IPS-18a (cell line): ENCODE results near the gene SCARB2.

Experiments
- H3K27ac ChIP-seq: one replicate; pipeline ENCODE4 v1.5.1; 2013; ENCODE audit warnings: low read length
- H3K27me3 ChIP-seq: one replicate; pipeline ENCODE4 v1.6.1; 2013; ENCODE audit warnings: mild to moderate bottlenecking, low read length; ENCODE audit not compliant: control insufficient read depth, insufficient read depth
- H3K36me3 ChIP-seq: one replicate; pipeline ENCODE4 v1.6.1; 2013; ENCODE audit warnings: low read depth, low read length; ENCODE audit not compliant: control insufficient read depth
- H3K4me1 ChIP-seq: one replicate; pipeline ENCODE4 v1.6.1; 2013; ENCODE audit warnings: low read depth, low read length; ENCODE audit not compliant: control insufficient read depth
- H3K4me3 ChIP-seq: one replicate; pipeline ENCODE4 v1.5.1; 2013; ENCODE audit warnings: low read length
- H3K9ac ChIP-seq: one replicate; pipeline ENCODE4 v1.6.1; 2013; ENCODE audit warnings: mild to moderate bottlenecking, low read length, moderate library complexity
- H3K9me3 ChIP-seq: one replicate; pipeline ENCODE4 v1.6.1; 2013; ENCODE audit warnings: low read depth, low read length; ENCODE audit not compliant: control insufficient read depth

Gene SCARB2

GRCh38 chr4:76213415-76214176 lies at the start of gene SCARB2:
Gene SCARB2 (minus strand): TSS chr4:76213824. CDS start chr4:76213543, 281 bp downstream.
- Histone ChIP-seq H3K9me3 (no peaks in the 10 kb centered on the region), H3K27ac (peak within 1 kb of the TSS; percentile 18), H3K27me3 (no peaks in the 10 kb centered on the region), H3K4me3 (peak within 1 kb of the TSS; percentile 81), H3K36me3 (no peaks in the 10 kb centered on the region), H3K9ac (peak within 1 kb of the TSS; percentile 71), H3K4me1 (peaks cover 19% of the 10 kb centered on the region)

GRCh38 chr4:76260571-76260970 lies 46.9 kb upstream of the SCARB2 start:
- Histone ChIP-seq H3K4me1 (no peaks in the 10 kb centered on the region), H3K4me3 (no peak overlapping the region), H3K9ac (no peak overlapping the region), H3K27ac (no peak overlapping the region), H3K27me3 (no peaks in the 10 kb centered on the region), H3K36me3 (no peaks in the 10 kb centered on the region), H3K9me3 (no peaks in the 10 kb centered on the region)

GRCh38 chr4:76257824-76258223 lies 44.2 kb upstream of the SCARB2 start:
- peaks cover 5% of the 10 kb centered on the region for H3K27me3 ChIP-seq
- no peak overlapping the region for H3K4me3 ChIP-seq
- H3K36me3 ChIP-seq: no peaks in the 10 kb centered on the region
- no peaks in the 10 kb centered on the region for H3K4me1 ChIP-seq
- no peak overlapping the region for H3K9ac ChIP-seq
- no peaks in the 10 kb centered on the region for H3K9me3 ChIP-seq
- H3K27ac ChIP-seq: no peak overlapping the region

GRCh38 chr4:76256968-76257367 lies 43.3 kb upstream of the SCARB2 start:
- Histone ChIP-seq H3K4me3 (no peak overlapping the region), H3K4me1 (no peaks in the 10 kb centered on the region), H3K27me3 (peaks cover 14% of the 10 kb centered on the region), H3K36me3 (no peaks in the 10 kb centered on the region), H3K27ac (no peak overlapping the region), H3K9me3 (no peaks in the 10 kb centered on the region), H3K9ac (no peak overlapping the region)

GRCh38 chr4:76256032-76256431 lies 42.4 kb upstream of the SCARB2 start:
- H3K4me3 ChIP-seq: no peak overlapping the region
- no peaks in the 10 kb centered on the region for H3K9me3 ChIP-seq
- H3K4me1 ChIP-seq: peaks cover under 1% of the 10 kb centered on the region
- H3K9ac ChIP-seq: no peak overlapping the region
- H3K27me3 ChIP-seq: peaks cover 20% of the 10 kb centered on the region
- no peaks in the 10 kb centered on the region for H3K36me3 ChIP-seq
- no peak overlapping the region for H3K27ac ChIP-seq

GRCh38 chr4:76253511-76253910 lies 39.9 kb upstream of the SCARB2 start:
- Histone ChIP-seq H3K9ac (no peak overlapping the region), H3K27ac (no peak overlapping the region), H3K9me3 (no peaks in the 10 kb centered on the region)

GRCh38 chr4:76252271-76252653 lies 38.6 kb upstream of the SCARB2 start:
- Histone ChIP-seq H3K27ac (no peak overlapping the region), H3K27me3 (peaks cover 32% of the 10 kb centered on the region), H3K4me1 (peaks cover 9% of the 10 kb centered on the region), H3K4me3 (peak overlapping the region; percentile 68), H3K36me3 (no peaks in the 10 kb centered on the region), H3K9me3 (no peaks in the 10 kb centered on the region), H3K9ac (peak overlapping the region; percentile 56)

More at GRCh38 chr4:76253511-76253910, 39.9 kb upstream of the SCARB2 start:
- Histone ChIP-seq H3K4me1 (peaks cover 9% of the 10 kb centered on the region), H3K4me3 (no peak overlapping the region), H3K27me3 (peaks cover 32% of the 10 kb centered on the region), H3K36me3 (no peaks in the 10 kb centered on the region)

- Histone ChIP-seq H3K36me3 (no peaks in the 10 kb centered on the region), H3K9ac (peak within 1 kb of the TSS; percentile 56), H3K27me3 (peaks cover 32% of the 10 kb centered on the region), H3K27ac (no peak within 1 kb of the TSS), H3K4me1 (peaks cover 9% of the 10 kb centered on the region), H3K9me3 (no peaks in the 10 kb centered on the region), H3K4me3 (peak within 1 kb of the TSS; percentile 68)
Observed at GRCh38 chr4:76251441-76252270, 38.0 kb upstream of the SCARB2 start, which contains the start of gene FAM47E. Gene FAM47E (plus strand): TSS chr4:76251721. CDS start chr4:76251747, 26 bp downstream.

GRCh38 chr4:76250962-76251361 lies 37.3 kb upstream of the SCARB2 start:
- H3K27me3 ChIP-seq: peaks cover 32% of the 10 kb centered on the region
- H3K9me3 ChIP-seq: no peaks in the 10 kb centered on the region
- H3K27ac ChIP-seq: no peak overlapping the region
- H3K4me1 ChIP-seq: peaks cover 9% of the 10 kb centered on the region
- H3K4me3 ChIP-seq: peak overlapping the region; percentile 68
- H3K36me3 ChIP-seq: no peaks in the 10 kb centered on the region
- peak overlapping the region; percentile 44 for H3K9ac ChIP-seq

- peaks cover 9% of the 10 kb centered on the region for H3K4me1 ChIP-seq
- H3K27me3 ChIP-seq: peaks cover 17% of the 10 kb centered on the region
- H3K4me3 ChIP-seq: no peak overlapping the region
- H3K9ac ChIP-seq: no peak overlapping the region
- no peaks in the 10 kb centered on the region for H3K9me3 ChIP-seq
- no peak overlapping the region for H3K27ac ChIP-seq
- no peaks in the 10 kb centered on the region for H3K36me3 ChIP-seq
Observed at GRCh38 chr4:76246852-76247251, 33.2 kb upstream of the SCARB2 start.

GRCh38 chr4:76246025-76246424 lies 32.4 kb upstream of the SCARB2 start:
- H3K9ac ChIP-seq: no peak overlapping the region
- peaks cover 12% of the 10 kb centered on the region for H3K27me3 ChIP-seq
- H3K9me3 ChIP-seq: no peaks in the 10 kb centered on the region
- peaks cover 8% of the 10 kb centered on the region for H3K4me1 ChIP-seq
- H3K36me3 ChIP-seq: no peaks in the 10 kb centered on the region
- H3K4me3 ChIP-seq: no peak overlapping the region
- H3K27ac ChIP-seq: no peak overlapping the region
